ELF-1 (cell line): ENCODE results near the gene SDHAF1.
"Not testable (repeated sequence)": the region's sequence is repeated elsewhere in the genome, so short reads cannot be mapped to it uniquely, and the experiment has no call there.

Experiments used
- DNase-seq: peaks from one replicate; pipeline ENCODE4 v3.0.0-alpha.2; 2016; ENCODE audit warnings: low read depth, low spot score

Gene SDHAF1

DNA sequence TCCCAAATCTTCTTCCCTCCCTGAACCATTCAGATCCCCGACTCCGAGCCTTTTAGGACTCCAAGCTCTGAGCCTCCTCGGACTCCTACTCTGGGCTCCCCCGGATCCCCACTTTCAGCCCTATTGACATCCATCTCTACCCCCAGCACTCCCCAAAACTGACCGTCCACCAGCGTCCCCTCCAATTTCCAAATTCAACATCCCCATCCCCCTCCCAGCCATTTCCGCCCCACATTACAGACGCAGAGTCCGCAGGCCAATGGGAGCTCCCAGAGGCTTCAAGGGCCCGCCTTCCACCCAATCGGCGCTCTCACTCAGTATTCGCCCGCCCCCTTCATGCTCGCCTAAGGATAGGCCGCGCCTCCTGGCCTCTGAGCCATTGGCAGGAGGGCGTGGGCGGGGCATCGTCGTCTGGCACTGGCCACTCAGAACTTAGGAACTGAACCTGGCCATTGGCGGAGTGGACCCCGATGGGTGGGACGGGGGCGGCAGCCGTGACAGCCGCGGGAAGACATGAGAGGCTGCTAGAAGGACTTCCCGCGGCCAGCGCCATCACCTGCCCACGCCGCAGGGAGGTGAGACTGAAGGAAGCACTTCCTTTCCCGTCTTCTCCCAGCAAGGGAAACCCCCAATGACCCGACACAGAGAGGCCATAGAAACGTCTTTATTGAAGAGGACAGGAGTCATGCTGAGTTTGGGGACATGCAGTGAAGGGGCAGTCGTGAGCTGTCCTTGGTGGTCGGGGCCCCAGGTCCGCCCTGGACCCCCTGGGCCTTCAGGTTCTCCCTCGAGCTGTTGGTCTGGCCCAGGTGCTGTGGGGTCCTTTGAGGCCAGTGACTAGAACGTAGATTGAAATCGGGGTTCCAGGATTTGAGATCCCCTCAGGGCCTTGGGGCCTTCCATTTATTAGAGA is 19.3 kb downstream of the SDHAF1 start, which contains the start of gene ALKBH6:
Gene ALKBH6, minus strand, starts transcription at position 202 of the 913 bp plus-strand sequence. CDS start 816 bp downstream, outside the sequence.
- peak; percentile 99 for DNase-seq

- no peak for DNase-seq
Measured at GRCh38 chr19:36019061-36019670, 24.2 kb downstream of the SDHAF1 start.

GRCh38 chr19:36023432-36023831 is 28.4 kb downstream of the SDHAF1 start:
- no peak for DNase-seq

DNA sequence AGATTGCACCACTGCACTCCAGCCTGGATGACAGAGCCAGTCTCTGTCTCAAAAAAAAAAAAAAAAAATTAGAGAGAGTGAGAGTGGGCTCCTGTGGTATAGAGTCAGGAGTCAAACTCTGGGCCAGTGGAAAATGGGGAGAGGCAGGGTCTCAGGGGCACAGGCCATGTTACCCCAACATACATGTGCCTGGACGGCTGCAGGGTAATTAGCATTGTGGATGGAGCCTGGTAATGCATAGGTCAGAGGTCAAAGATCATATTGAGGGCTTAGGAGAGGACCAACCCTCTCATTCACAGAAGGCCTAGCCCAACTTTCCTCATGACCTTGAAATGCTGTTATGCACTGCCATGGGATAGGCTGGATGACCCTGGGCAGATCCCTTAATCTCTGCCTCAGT is 30.6 kb downstream of the SDHAF1 start:
- DNase-seq: no peak

DNA sequence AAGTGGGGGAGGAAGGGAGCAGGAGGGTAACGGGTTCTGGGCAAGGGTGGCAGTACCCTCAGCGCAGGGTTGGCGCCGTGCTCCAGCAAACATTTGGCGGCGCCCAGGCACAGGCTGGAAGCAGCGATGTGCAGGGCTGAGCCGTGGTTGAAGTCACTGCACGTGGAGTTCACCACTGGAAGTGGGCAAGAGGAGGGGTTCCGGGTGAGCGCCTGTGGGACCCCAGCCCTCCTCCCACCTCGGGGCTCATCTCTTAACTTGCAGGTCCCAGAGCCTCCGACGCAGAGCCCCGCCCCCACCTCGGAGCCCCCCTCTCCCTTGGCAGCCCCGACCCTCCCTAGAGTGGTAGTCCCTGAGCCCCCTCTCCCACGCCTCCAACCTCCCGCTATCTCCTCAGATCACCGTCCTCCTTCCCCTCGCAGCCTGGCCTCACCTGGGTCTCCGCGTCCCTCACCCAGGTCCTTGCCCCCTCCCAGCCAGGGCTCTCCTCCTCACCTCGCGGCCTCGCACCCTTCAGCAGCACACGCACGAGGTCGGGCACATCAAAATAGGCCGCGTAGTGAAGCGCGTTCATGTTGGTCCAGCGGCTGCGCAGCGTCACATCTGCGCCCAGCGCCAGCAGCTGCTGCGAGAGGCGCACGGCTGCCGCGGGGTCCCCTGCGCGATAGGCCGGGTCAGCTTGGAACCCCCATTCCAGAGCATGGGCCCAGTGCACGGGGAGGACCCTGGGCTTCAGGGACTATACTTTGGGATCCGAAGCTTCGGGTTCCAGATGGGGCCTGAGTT is 31.3 kb downstream of the SDHAF1 start:
- DNase-seq: no peak

DNA sequence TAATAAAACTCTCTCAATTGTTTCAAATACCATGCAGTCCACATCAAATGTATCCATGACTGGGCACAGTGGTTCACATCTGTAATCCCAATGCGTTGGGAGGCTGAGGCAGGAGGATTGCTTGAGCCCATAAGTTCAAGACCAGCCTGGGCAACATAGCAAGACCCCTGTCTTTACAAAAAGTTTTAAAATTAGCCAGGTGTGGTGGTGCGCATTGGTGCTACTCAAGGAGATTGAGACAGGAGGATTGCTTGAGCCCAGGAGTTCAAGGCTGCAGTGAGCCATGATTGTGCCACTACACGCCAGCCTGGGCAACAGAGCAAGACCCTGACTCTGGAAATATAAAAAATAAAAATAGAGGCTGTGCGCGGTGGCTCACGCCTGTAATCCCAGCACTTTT is 32.7 kb downstream of the SDHAF1 start:
- DNase-seq: no peak

- DNase-seq: no peak
Measured at GRCh38 chr19:36028313-36029041, 33.5 kb downstream of the SDHAF1 start.

GRCh38 chr19:36030264-36031148 is 35.5 kb downstream of the SDHAF1 start:
- DNase-seq: no peak

DNA sequence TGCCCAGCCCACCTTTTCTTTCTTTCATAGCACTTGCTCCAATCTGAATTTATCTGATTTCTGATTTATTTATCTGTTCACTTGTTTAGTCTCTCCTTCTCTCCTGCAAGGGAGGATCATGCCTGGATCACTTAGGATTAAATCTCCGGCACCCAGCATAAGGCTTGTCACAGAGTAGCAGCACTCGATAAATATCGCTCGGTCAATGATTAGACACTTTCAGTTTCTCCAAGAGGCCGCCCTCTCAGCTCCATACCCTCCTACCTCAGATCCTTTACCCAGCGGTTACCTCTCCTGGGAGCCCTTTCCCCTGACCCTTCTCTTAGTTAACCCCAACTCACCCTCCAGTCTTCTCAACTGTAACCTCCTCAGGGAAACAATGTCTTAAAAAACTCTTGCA is 36.3 kb downstream of the SDHAF1 start:
- no peak for DNase-seq

DNA sequence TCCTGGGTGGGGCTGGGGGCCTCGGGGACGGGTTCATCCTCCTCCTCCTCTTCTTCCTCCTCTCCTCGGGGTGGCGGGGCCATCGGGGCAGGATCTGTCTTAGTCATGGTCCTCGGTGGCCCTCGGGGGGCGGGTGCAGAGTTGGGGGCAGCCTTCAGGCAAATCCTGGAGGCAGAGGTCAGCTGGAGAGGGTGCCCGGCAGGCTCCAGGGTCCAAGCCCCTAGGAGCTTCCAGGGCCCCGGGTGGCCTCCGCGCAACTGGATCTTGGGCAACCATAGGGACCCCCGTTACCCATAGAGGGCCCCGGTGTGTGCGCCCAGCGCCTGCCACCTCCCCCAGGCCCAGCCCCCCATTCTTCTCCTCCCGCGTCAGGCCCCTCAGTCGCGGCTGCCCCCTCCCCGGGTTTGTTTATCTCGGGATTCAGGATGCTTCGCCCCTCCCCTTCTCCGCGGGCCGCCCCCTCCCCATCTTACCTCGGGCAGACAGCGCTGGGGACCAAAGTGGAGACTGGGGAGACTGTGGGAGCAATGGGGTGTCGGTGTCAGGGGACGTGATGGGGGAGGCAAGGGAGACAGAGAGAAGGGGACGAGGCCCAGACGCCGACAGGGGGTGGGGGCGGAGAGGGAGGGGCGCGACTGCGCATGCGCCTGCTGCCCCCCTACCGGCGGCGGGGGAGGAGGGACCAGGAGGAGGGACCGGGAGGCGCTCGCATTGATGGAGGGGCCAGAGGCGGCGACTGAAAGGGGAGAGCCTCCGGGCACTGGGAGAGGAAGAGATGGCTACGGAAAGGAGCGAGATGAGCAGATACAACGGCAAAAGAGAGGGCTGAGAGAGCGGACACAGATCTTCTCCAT is 37.5 kb downstream of the SDHAF1 start, which contains the start of gene CLIP3:
Gene CLIP3, minus strand, starts transcription at position 623 of the 854 bp plus-strand sequence. Its CDS starts 516 bp downstream, at position 107.
- DNase-seq: peak; percentile 69

- DNase-seq: no peak
Measured at GRCh38 chr19:36040495-36040894, 45.5 kb downstream of the SDHAF1 start.

DNA sequence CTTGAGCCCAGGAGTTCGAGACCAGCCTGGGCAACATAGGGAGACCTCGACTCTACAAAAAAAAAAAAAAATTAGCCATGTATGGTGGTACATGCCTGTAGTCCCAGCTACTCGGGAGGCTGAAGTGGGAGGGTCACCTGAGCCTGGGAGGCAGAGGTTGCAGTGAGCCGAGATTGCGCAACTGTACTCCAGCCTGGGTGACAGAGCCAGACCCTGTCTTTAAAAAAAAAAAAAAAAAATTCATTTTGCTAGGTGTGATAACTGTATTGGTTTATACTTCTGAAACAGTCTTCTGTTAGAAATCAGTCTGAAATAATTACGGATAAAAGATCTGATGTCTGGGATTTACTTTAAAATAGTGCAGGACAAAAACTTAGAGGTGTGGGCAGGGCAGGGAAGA is 46.1 kb downstream of the SDHAF1 start:
- DNase-seq: not testable (repeated sequence)

GRCh38 chr19:36041831-36042230 is 46.8 kb downstream of the SDHAF1 start:
- peak; percentile 24 for DNase-seq

GRCh38 chr19:36043952-36044351 is 49.0 kb downstream of the SDHAF1 start:
- no peak for DNase-seq
